ENCODE results near the gene TMED3.

Gene TMED3

GRCh38 chr15:79310985-79311900 lies at the start of gene TMED3:
Gene TMED3, plus strand, starts transcription at chr15:79311112. Its CDS starts 138 bp downstream, at chr15:79311250.
- TF ChIP-seq CTCF (IDR thresholded peaks at IDR 0.05), result no peak; the same call in 1 of the 2 replicates

DNA sequence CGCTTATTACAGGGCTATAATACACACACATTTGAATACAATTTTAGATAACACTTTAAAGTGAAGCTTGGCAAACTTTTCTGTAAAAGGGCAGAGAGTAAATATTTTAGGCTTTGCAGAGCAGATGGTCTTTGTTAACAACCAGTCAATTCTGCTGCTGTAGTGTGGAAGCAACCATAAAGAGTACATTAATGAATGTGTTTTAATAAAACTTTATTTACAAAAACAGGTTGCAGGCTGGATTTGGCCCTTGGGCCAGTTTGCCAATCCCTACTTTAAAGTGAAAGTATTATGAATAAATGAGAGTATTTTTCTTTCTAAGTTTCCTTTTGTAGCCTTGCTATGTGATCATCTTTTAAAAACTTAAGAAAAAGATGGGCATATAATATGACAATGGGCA lies 49.1 kb upstream of the TMED3 start:
- TF ChIP-seq CTCF (IDR thresholded peaks at IDR 0.05), result no peak

DNA sequence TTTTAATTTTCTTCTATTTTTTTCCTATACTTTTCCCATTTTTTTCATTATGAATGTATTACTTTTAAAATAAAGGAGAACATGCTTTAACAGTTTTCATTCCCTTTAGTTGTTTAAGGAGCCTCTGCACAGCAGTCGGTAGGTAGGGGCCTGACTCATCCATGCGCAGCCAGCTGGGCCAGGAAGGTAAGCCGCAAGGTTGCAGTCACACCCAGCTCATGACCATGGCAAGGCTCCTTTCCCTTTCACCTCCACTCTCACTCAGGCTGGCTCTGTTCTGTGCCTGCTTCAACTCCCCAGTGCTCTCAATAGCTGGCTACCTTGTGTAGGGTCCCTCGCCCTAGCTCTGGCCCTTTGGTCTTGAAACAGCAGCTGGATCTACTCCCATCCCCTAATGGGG lies 45.7 kb upstream of the TMED3 start:
- TF ChIP-seq CTCF (IDR thresholded peaks at IDR 0.05), result no peak

DNA sequence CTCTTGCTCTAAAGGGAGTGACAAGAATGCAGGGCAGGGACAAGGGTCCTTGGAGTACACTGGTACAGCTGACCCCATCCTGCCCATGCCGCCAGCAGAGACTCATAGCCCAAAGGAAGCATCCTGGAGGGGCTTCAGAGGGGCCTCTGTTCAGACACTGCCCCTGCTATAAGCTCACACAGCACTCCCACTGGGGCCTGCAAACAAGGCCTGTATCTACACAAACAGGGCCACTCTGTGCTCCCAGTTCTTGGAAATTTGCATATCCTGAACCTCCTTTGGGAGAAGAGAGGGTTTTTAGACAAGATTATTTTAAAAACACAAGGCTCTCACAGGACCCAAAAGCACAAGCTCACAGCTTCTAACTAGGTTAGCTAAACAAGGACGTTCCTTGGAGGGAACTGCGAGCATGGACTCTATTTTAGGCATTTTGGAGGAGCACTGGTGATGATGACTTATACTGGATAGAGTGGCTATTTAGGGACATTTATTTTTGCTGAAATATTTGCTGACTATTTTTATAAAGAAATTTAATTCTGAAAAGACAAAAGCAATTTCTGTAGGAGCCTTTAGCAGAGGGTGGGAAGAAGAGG lies 44.8 kb upstream of the TMED3 start:
- no peak for TF ChIP-seq CTCF (IDR thresholded peaks at IDR 0.05)

- no peak for TF ChIP-seq CTCF (IDR thresholded peaks at IDR 0.05)
Measured at GRCh38 chr15:79282371-79283251, 28.3 kb upstream of the TMED3 start, which contains the start of gene ANKRD34C. Gene ANKRD34C, plus strand, starts transcription at chr15:79282722. Its CDS starts 10,563 bp downstream, at chr15:79293285.

DNA sequence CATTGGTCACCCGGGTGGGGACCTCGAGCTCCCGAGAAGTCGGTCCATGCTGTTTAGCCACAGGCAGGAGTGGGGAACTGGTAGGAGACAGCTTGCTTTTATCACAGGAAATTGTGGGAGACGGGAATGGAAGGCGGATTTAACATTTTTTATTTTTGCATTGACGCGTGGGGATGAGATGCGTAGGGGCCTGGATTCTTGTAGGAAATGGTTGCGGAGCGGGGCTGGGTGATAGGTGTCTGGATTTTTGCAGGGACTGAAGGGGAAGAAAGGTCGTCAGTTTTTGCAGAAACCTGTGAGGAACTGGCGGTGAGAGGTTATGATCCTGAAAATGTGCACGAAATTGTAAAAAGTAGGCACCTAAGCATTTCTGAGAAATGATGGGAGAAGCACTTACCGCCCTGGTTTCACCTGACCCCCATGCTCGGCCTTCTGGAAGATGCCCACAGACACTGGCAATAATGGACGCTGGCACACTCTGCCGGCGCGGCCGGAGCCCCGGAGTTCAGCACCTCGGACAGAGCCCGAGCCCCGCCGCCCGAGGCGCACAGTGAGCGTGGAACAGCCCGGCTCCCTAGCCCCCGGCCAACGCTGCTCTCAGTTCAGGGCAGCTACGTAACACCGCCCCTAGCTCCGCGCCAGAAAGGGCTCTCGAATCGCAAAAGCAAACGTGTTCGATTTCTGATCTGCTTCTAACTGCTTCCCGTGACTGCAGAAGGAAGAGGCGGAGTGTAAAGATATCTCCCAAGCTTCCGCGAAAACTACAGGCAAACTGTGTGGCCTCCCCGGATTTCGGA lies 27.5 kb upstream of the TMED3 start:
- TF ChIP-seq CTCF (IDR thresholded peaks at IDR 0.05), result no peak
